ENCODE data around the gene DUS1L.

- TF ChIP-seq CTCF (IDR thresholded peaks at IDR 0.05) (no peak), EZH2 (IDR thresholded peaks at IDR 0.05; ENCODE audit: borderline replicate concordance, insufficient read depth, low read depth, low read length, poor library complexity, severe bottlenecking) (no peak)
Observed at GRCh38 chr17:82101767-82102679, 36.4 kb upstream of the DUS1L start.
